ENCODE data around the gene ARHGAP24.

- no peak for TF ChIP-seq POLR2A (IDR thresholded peaks at IDR 0.05)
- no peak for TF ChIP-seq CTCF (IDR thresholded peaks at IDR 0.05)
Observed at GRCh38 chr4:85986266-85986665, 511.3 kb downstream of the ARHGAP24 start.

Data from right lobe of liver (tissue), 4 donors.